Neural progenitor cell (in vitro differentiated cells): ENCODE data around the gene GPATCH2L.

Experiments
- CTCF ChIP-seq: fragments of 200-600 bp; sonication (generic); IDR thresholded peaks from 2 replicates; pipeline ENCODE4 v1.5.1; 2017; ENCODE audit warnings: antibody characterized with exemption, mild to moderate bottlenecking
- EZH2 ChIP-seq: fragments of 200-600 bp; sonication (generic); IDR thresholded peaks from 2 replicates; pipeline ENCODE4 v1.6.1; 2017; ENCODE audit warnings: antibody characterized with exemption, mild to moderate bottlenecking, moderate library complexity
- EZH2phosphoT487 ChIP-seq: fragments of 200-600 bp; sonication (generic); IDR thresholded peaks from 2 replicates; pipeline ENCODE4 v1.6.1; 2017; ENCODE audit warnings: antibody characterized with exemption

- TF ChIP-seq CTCF = no peak
- no peak for TF ChIP-seq EZH2phosphoT487
- TF ChIP-seq EZH2 = no peak
Measured at GRCh38 chr14:76201162-76201561, 49.4 kb downstream of the GPATCH2L start.
